GM18951 (cell line): ENCODE data around the gene IDH3B.

Source experiments
- POLR2A ChIP-seq: IDR thresholded peaks from 4 replicates; pipeline ENCODE4 v1.6.1; 2011; ENCODE audit warnings: mild to moderate bottlenecking; ENCODE audit not compliant: insufficient read length, insufficient read depth; ENCODE audit errors: extremely low read depth
- in situ Hi-C: fragments of 300-500 bp; cut with MboI; formaldehyde crosslinking; loops from one replicate; pipeline ENCODE4 v1.12.0; 2022; ENCODE audit warnings: low sequenced_read_pairs, mixed read lengths, inconsistent platforms; ENCODE audit not compliant: unreplicated experiment

Gene IDH3B

DNA sequence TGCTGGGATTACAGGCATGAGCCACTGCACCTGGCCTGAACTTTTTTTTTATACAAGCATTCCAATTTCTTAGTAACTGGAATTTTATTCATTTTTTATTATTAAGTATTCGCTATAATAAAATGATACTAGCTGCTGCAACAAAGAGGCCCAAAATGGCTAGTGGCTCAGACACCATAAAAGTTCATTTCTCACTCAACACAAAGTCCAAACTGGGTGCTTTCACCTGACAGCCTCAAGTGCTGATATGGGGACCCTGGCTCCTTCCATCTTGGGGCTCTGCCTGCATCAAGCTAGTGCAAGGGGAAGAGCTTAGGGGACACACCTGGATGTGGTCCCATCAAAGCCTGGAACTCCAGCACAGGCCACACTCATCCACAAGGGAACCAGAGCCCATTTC is 23.8 kb downstream of the IDH3B start:
- in situ Hi-C loops: loop anchor here (10.0 kb wide), 1 partner anchor 115 kb away; no protein-coding TSS in a partner anchor
- no peak for TF ChIP-seq POLR2A

DNA sequence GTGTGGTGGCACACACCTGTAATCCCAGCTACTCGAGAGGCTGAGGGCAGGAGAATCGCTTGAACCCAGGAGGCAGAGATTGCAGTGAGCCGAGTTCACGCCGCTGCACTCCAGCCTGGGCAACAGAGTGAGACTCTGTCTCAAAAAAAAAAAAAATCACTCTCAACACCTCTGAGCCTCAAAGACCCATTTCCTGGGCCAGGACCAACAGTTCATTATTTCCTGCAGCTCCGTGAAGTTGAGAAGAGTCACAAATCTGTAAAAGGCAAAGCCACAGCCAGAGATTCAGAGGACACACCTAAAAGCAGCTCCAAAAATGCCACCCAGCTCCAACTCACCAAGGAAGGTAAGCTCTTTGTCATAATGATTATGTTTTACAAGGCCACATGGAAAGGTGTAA is 26.8 kb downstream of the IDH3B start:
- in situ Hi-C loops: no loop called here
- TF ChIP-seq POLR2A: no peak

- in situ Hi-C loops: no loop called here
- TF ChIP-seq POLR2A: no peak
Observed at GRCh38 chr20:2633381-2633780, 30.6 kb downstream of the IDH3B start.

DNA sequence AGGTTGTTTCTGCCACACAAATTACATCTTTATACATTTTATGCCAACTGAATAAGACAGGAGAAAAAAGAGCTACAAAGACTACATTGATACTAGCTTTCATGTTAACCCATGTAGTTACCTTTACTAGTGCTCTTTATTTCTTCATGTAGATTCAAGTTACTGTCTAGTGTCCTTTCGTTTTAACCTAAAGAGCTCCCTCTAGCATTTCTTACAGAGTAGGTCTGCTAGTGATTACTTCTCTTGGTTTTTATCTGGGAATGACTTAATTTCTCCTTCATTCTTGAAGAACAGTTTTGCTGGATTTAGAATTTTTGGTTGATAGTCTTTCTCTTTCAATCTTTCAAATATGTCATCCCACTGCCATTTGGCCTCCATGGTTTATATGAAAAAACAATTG is 32.8 kb downstream of the IDH3B start:
- TF ChIP-seq POLR2A: no peak

GRCh38 chr20:2626853-2627541 is 37.0 kb downstream of the IDH3B start:
- no peak for TF ChIP-seq POLR2A
- in situ Hi-C loops: no loop called here

More for the DNA sequence above, 32.8 kb downstream of the IDH3B start:
- in situ Hi-C loops: no loop called here

DNA sequence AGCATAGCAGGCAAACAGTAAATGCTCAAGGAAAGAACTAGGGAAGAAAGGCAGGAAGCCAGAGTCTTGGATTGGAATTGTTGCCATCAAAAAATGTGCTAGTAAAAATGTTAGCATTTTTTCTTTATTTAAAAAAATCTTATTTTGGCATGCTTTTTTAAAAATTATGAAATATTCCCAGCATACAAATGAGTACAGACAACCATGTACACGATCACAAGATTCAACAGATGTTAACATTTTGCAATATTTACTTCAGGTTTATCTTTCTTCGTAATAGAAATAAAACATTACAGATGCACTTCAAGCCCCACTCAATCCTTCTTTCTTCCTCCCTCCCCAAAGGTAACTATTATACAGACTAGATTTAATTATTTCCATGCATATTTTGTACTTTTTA is 39.0 kb downstream of the IDH3B start:
- in situ Hi-C loops: no loop called here
- no peak for TF ChIP-seq POLR2A

DNA sequence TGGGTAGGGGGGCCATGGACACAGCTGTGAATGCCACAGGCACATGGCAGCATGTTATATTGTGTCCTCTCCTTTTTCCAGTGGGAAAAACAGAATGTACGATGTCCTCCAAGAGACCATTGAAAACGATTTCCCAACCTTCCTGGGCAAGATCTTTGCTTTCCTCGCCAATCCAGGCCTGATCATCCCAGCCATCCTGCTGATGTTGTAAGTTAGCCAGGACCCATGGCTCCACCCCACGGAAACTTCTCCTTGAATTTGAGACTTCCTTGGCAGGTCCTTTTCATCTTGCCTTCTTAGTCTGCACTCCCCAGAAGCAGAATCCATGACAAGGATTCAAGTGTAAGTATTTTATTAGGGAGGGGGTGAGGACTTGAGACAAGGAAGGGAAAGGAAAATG is 39.8 kb downstream of the IDH3B start:
- no peak for TF ChIP-seq POLR2A
- in situ Hi-C loops: no loop called here

- TF ChIP-seq POLR2A: no peak
- in situ Hi-C loops: no loop called here
Observed at GRCh38 chr20:2619961-2620595, 43.9 kb downstream of the IDH3B start.

GRCh38 chr20:2619337-2619736 is 44.7 kb downstream of the IDH3B start:
- in situ Hi-C loops: no loop called here
- no peak for TF ChIP-seq POLR2A

DNA sequence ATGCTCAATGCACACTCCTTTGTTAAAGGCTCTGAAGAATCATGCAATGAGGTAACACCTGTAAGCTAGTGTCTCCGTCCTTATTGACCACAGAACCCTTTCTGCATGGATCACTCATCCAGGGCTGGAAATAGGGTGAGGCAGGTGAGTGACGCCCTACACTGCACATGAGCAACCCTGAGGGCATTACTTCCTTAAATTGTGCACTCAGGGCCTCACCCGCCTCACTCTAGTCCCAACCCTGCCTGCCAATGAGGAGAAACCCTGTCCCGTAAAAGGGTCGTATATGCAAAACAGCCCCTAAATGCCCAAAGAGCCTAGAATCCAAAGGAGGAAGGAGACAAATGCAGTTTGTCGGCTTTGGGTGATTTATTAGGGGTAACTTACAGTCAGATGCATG is 45.2 kb downstream of the IDH3B start:
- TF ChIP-seq POLR2A: no peak
- in situ Hi-C loops: no loop called here

- in situ Hi-C loops: no loop called here
- no peak for TF ChIP-seq POLR2A
Observed at GRCh38 chr20:2617099-2617714, 46.8 kb downstream of the IDH3B start.

DNA sequence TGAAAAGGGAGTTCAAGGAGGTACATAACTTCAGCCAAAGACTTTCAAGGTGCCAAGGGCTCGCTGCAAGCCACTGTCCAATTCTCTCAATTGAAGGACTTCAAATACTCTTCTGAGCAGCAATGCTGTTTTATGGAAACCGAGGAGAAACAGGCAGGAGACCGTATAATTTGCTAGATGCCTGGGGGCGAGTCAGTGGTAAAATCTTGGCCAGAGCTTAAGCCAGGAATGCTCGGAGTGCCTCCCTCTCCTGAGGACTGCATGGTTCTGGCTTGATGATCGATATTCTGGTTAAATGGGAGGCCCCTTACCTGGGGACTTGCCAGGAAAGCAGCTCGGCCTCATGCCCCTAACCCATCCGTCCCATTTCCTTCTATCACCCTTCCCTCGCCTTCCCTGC is 47.4 kb downstream of the IDH3B start:
- TF ChIP-seq POLR2A: no peak
- in situ Hi-C loops: no loop called here

- TF ChIP-seq POLR2A: no peak
- in situ Hi-C loops: no loop called here
Observed at GRCh38 chr20:2612073-2612472, 51.9 kb downstream of the IDH3B start.
